ENCODE results near the gene SEC14L6.
A peak's percentile ranks its signal among the peaks of the same experiment; 100 is the strongest.
"Not testable (repeated sequence)": the region's sequence is repeated elsewhere in the genome, so short reads cannot be mapped to it uniquely, and the experiment has no call there.

The SEC14L6 gene

GRCh38 chr22:30552719-30553118 lies 6.2 kb upstream of the SEC14L6 start:
- no peak for TF ChIP-seq CTCF (IDR thresholded peaks at IDR 0.05; ENCODE audit: low read depth, low read length, missing control alignments)
- H3K4me3 ChIP-seq (replicated peaks; ENCODE audit: low read depth, low read length): no peak overlapping the region
- DNase-seq (ENCODE audit: extremely low read depth, low read depth): no peak

DNA sequence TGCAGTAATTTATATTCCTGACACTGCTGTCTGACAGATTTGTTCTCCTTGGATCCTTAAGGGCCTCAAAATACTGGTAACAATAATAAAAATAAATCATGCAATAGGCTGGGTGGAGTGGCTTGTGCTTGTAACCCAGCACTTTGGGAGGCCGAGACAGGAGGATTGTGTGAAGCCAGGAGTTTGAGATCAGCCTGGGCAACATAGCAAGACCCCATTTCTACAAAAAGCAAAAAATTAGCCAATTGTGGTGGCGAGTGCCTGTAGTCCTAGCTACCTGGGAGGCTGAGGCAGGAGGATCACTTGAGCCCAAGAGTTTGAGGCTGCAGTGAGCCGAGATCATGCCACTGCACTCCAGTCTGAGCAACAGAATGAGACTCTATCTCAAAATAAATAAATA lies 5.3 kb upstream of the SEC14L6 start:
- DNase-seq (ENCODE audit: extremely low read depth, low read depth); H3K4me3 ChIP-seq (replicated peaks; ENCODE audit: low read depth, low read length): not testable (repeated sequence)

- no peak overlapping the region for H3K4me3 ChIP-seq (replicated peaks; ENCODE audit: low read depth, low read length)
- no peak for DNase-seq (ENCODE audit: extremely low read depth, low read depth)
These were observed 647 bp upstream of the SEC14L6 start for GRCh38 chr22:30547188-30547587.

GRCh38 chr22:30542811-30543188 lies 3.7 kb downstream of the SEC14L6 start:
- H3K4me3 ChIP-seq (replicated peaks; ENCODE audit: low read depth, low read length): no peak overlapping the region
- no peak for TF ChIP-seq CTCF (IDR thresholded peaks at IDR 0.05; ENCODE audit: low read depth, low read length, missing control alignments)
- no peak for DNase-seq (ENCODE audit: extremely low read depth, low read depth)

More at GRCh38 chr22:30547188-30547587, 647 bp upstream of the SEC14L6 start:
- no peak for TF ChIP-seq CTCF (IDR thresholded peaks at IDR 0.05; ENCODE audit: low read depth, low read length, missing control alignments)

- no peak for DNase-seq (ENCODE audit: extremely low read depth, low read depth)
- no peak for TF ChIP-seq CTCF (IDR thresholded peaks at IDR 0.05; ENCODE audit: low read depth, low read length, missing control alignments)
- 0 out of 2 replicates have a peak overlapping the region, but pooled peaks have one; percentile 3 for H3K4me3 ChIP-seq (replicated peaks; ENCODE audit: low read depth, low read length)
These were observed 4.4 kb downstream of the SEC14L6 start for GRCh38 chr22:30541961-30542810.

- H3K4me3 ChIP-seq (replicated peaks; ENCODE audit: low read depth, low read length); DNase-seq (ENCODE audit: extremely low read depth, low read depth): not testable (repeated sequence)
These were observed 5.0 kb downstream of the SEC14L6 start for GRCh38 chr22:30541511-30541910.

GRCh38 chr22:30539368-30539767 lies 7.2 kb downstream of the SEC14L6 start:
- H3K4me3 ChIP-seq (replicated peaks; ENCODE audit: low read depth, low read length): no peak overlapping the region
- DNase-seq (ENCODE audit: extremely low read depth, low read depth): no peak
- no peak for TF ChIP-seq CTCF (IDR thresholded peaks at IDR 0.05; ENCODE audit: low read depth, low read length, missing control alignments)

GRCh38 chr22:30538280-30538679 lies 8.3 kb downstream of the SEC14L6 start:
- no peak overlapping the region for H3K4me3 ChIP-seq (replicated peaks; ENCODE audit: low read depth, low read length)
- TF ChIP-seq CTCF (IDR thresholded peaks at IDR 0.05; ENCODE audit: low read depth, low read length, missing control alignments): no peak
- peak; percentile 17 for DNase-seq (ENCODE audit: extremely low read depth, low read depth)

Measured in HFF-Myc (cell line).